ENCODE measurements around the gene ZNF236. TPM values are rescaled to one million over a fixed set of nuclear protein-coding genes. Genes with fewer than 3 reads are reported as not detected.
A peak's percentile ranks its signal among the peaks of the same experiment; 100 is the strongest.

ZNF236 gene
- total and polyA plus RNA-seq, 2 experiments from 2014 or later = 7.4 to 8.2 TPM

GRCh38 chr18:76972846-76973519, 150.6 kb downstream of the ZNF236 start:
- Histone ChIP-seq H3K27ac (peak overlapping the region; percentile 31), H3K79me2 (no peaks in the 10 kb centered on the region), H4K20me1 (ENCODE audit: insufficient read depth, poor library complexity, severe bottlenecking) (no peaks in the 10 kb centered on the region), H3K36me3 (replicated peaks; ENCODE audit: insufficient read depth, low read depth) (no peaks in the 10 kb centered on the region), H3K9me3 (ENCODE audit: low read depth) (no peaks in the 10 kb centered on the region), H3K4me2 (no peak overlapping the region), H3K4me1 (ENCODE audit: insufficient read depth) (no peaks in the 10 kb centered on the region), H2AFZ (no peak overlapping the region), H3K9me2 (replicated peaks; ENCODE audit: insufficient read depth) (no peaks in the 10 kb centered on the region), H3K4me3 (no peak overlapping the region), H3K27me3 (no peaks in the 10 kb centered on the region)
- DNase-seq (ENCODE audit: low spot score) = no peak
- WGBS (ENCODE audit: low lambda C conversion rate, missing lambda C conversion rate) = 74% methylated on average over 13 of the region's 13 CpGs
- TF ChIP-seq EZH2phosphoT487 (IDR thresholded peaks at IDR 0.05; ENCODE audit: low read depth, severe bottlenecking, unreplicated experiment) (no peak), EZH2 (IDR thresholded peaks at IDR 0.05; ENCODE audit: borderline replicate concordance) (no peak), CTCF (IDR thresholded peaks at IDR 0.05; ENCODE audit: poor library complexity) (no peak)

- H3K4me1 ChIP-seq (ENCODE audit: insufficient read depth) = no peaks in the 10 kb centered on the region
Measured at GRCh38 chr18:76973520-76974266, 151.3 kb downstream of the ZNF236 start.

GRCh38 chr18:76974386-76974785, 152.0 kb downstream of the ZNF236 start:
- no peak for DNase-seq (ENCODE audit: low spot score)

More at GRCh38 chr18:76973520-76974266, 151.3 kb downstream of the ZNF236 start:
- no peak overlapping the region for H3K4me3 ChIP-seq
- no peaks in the 10 kb centered on the region for H3K79me2 ChIP-seq
- no peaks in the 10 kb centered on the region for H3K9me2 ChIP-seq (replicated peaks; ENCODE audit: insufficient read depth)
- TF ChIP-seq EZH2phosphoT487 (IDR thresholded peaks at IDR 0.05; ENCODE audit: low read depth, severe bottlenecking, unreplicated experiment) = no peak
- TF ChIP-seq EZH2 (IDR thresholded peaks at IDR 0.05; ENCODE audit: borderline replicate concordance) = no peak
- no peak for TF ChIP-seq CTCF (IDR thresholded peaks at IDR 0.05; ENCODE audit: poor library complexity)
- H3K4me2 ChIP-seq = no peak overlapping the region
- no peaks in the 10 kb centered on the region for H4K20me1 ChIP-seq (ENCODE audit: insufficient read depth, poor library complexity, severe bottlenecking)
- H3K9me3 ChIP-seq (ENCODE audit: low read depth) = no peaks in the 10 kb centered on the region
- H3K27ac ChIP-seq = peak overlapping the region; percentile 31
- no peak overlapping the region for H2AFZ ChIP-seq
- H3K36me3 ChIP-seq (replicated peaks; ENCODE audit: insufficient read depth, low read depth) = no peaks in the 10 kb centered on the region
- 86% methylated on average over 20 of the region's 20 CpGs for WGBS (ENCODE audit: low lambda C conversion rate, missing lambda C conversion rate)
- DNase-seq (ENCODE audit: low spot score) = no peak
- no peaks in the 10 kb centered on the region for H3K27me3 ChIP-seq

More at GRCh38 chr18:76974386-76974785, 152.0 kb downstream of the ZNF236 start:
- Histone ChIP-seq H4K20me1 (ENCODE audit: insufficient read depth, poor library complexity, severe bottlenecking) (no peaks in the 10 kb centered on the region), H3K4me1 (ENCODE audit: insufficient read depth) (no peaks in the 10 kb centered on the region), H3K27me3 (no peaks in the 10 kb centered on the region), H2AFZ (no peak overlapping the region), H3K36me3 (replicated peaks; ENCODE audit: insufficient read depth, low read depth) (no peaks in the 10 kb centered on the region), H3K79me2 (no peaks in the 10 kb centered on the region), H3K4me3 (no peak overlapping the region), H3K9me2 (replicated peaks; ENCODE audit: insufficient read depth) (no peaks in the 10 kb centered on the region), H3K4me2 (no peak overlapping the region), H3K27ac (no peak overlapping the region), H3K9me3 (ENCODE audit: low read depth) (no peaks in the 10 kb centered on the region)
- 78% methylated on average over 5 of the region's 5 CpGs for WGBS (ENCODE audit: low lambda C conversion rate, missing lambda C conversion rate)
- TF ChIP-seq EZH2phosphoT487 (IDR thresholded peaks at IDR 0.05; ENCODE audit: low read depth, severe bottlenecking, unreplicated experiment) (no peak), EZH2 (IDR thresholded peaks at IDR 0.05; ENCODE audit: borderline replicate concordance) (no peak), CTCF (IDR thresholded peaks at IDR 0.05; ENCODE audit: poor library complexity) (no peak)
